Stomach smooth muscle (tissue), 2 donors: Measurements from ENCODE around the gene SLC38A10.

Experiments used
- H3K27ac ChIP-seq: one replicate; pipeline ENCODE4 v1.7.0; 2013; ENCODE audit warnings: mild to moderate bottlenecking, low read length, inconsistent platforms
- H3K27me3 ChIP-seq, 2 donors: one replicate each; pipeline ENCODE4 v1.7.0; 2013; ENCODE audit warnings: low read length in 2 of 2; ENCODE audit not compliant: insufficient read depth in 2 of 2, control insufficient read depth in 1 of 2
- H3K36me3 ChIP-seq, 2 donors: one replicate each; pipeline ENCODE4 v1.7.0; 2013; ENCODE audit warnings: low read length in 2 of 2; ENCODE audit not compliant: control insufficient read depth in 2 of 2, insufficient read depth in 2 of 2
- H3K4me1 ChIP-seq: one replicate; pipeline ENCODE4 v1.7.0; 2013; ENCODE audit warnings: low read length; ENCODE audit not compliant: control insufficient read depth, insufficient read depth
- H3K4me3 ChIP-seq, 2 donors: one replicate each; pipeline ENCODE4 v1.7.0; 2013; ENCODE audit warnings: low read length in 2 of 2
- H3K9ac ChIP-seq, 2 donors: one replicate each; pipeline ENCODE4 v1.7.0; 2013; ENCODE audit warnings: low read length in 2 of 2, mild to moderate bottlenecking in 1 of 2
- H3K9me3 ChIP-seq, 2 donors: one replicate each; pipeline ENCODE4 v1.7.0; 2013; ENCODE audit warnings: low read length in 2 of 2; ENCODE audit not compliant: control insufficient read depth in 2 of 2
- donor health status: healthy.
- donor health status: Pancreatic carcinoma.

Gene SLC38A10

DNA sequence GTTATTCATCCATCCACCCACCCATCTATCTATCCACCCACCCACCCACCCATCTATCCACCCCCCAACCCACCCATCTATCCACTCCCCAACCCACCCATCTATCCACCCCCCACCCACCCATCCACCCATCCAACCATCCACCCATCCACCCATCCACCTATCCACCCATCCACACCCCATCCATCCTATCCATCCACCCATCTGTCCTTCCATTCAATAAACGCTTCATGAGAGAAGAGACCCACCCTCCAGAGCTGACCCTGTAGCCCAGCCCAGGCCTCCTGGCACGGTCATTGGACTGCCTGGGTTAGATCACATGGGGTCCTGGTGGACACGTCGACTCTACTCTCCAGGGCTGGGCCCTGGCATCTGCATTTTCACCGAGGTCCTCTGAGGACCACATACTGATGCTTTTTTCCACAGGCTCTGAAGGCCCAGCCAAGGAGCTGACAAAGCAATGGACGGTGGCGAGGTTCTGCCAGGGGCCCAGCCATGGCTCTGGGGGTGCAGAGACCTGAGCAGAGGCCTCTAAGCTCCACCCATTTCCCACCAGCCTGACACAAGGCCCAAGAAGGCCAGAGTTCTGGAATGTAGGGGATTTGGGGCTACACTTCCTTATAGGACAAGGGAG is 41.3 kb upstream of the SLC38A10 start:
- H3K27ac ChIP-seq: no peak overlapping the region
- H3K4me3 ChIP-seq: no peak overlapping the region
- peaks cover 57% of the 10 kb centered on the region for H3K4me1 ChIP-seq
- no peaks in the 10 kb centered on the region for H3K27me3 ChIP-seq
- peak overlapping the region in 1 of 2 donors; percentile 27 for H3K9ac ChIP-seq
- no peaks in the 10 kb centered on the region for H3K9me3 ChIP-seq
- no peaks in the 10 kb centered on the region for H3K36me3 ChIP-seq

- no peaks in the 10 kb centered on the region for H3K27me3 ChIP-seq
- no peaks in the 10 kb centered on the region for H3K9me3 ChIP-seq
- H3K4me1 ChIP-seq: peaks cover 57% of the 10 kb centered on the region
- no peak overlapping the region for H3K4me3 ChIP-seq
- no peak overlapping the region for H3K9ac ChIP-seq
- no peak overlapping the region for H3K27ac ChIP-seq
- H3K36me3 ChIP-seq: no peaks in the 10 kb centered on the region
These were observed 40.7 kb upstream of the SLC38A10 start for GRCh38 chr17:81335773-81336157.

- Histone ChIP-seq H3K9ac (no peak overlapping the region), H3K27ac (no peak overlapping the region), H3K4me1 (peaks cover 57% of the 10 kb centered on the region)
These were observed 40.1 kb upstream of the SLC38A10 start for GRCh38 chr17:81334987-81335772.

DNA sequence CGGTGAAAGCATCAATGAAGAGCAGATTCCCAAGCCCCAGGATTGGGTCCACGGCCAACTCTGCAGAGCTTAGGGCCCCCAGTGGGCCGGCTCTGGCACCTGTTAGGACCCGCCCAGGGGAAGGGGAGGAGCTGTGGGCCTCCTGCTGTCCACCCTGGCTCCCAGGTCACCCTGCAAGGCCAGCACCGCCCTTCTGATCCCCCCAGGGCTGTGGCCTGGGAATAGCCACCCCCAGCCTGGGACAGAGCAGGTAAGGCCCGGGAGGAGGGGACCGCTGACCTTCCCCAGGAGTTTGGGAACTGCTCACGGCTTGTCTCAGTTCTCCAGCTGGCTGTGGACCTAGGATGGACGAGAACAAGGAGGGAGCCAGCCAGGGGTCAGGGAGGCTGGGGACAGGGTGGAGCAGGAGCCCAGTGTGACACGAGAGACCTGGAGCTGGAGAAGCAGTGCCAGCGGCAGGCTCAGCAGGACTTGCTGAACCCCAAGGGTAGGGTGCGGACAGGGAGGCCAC is 39.3 kb upstream of the SLC38A10 start:
- H3K4me1 ChIP-seq: peaks cover 58% of the 10 kb centered on the region
- H3K9me3 ChIP-seq: no peaks in the 10 kb centered on the region
- no peaks in the 10 kb centered on the region for H3K36me3 ChIP-seq
- no peaks in the 10 kb centered on the region for H3K27me3 ChIP-seq
- no peak overlapping the region for H3K4me3 ChIP-seq
- no peak overlapping the region for H3K27ac ChIP-seq
- no peak overlapping the region for H3K9ac ChIP-seq

More at GRCh38 chr17:81334987-81335772, 40.1 kb upstream of the SLC38A10 start:
- H3K9me3 ChIP-seq: no peaks in the 10 kb centered on the region
- H3K27me3 ChIP-seq: no peaks in the 10 kb centered on the region
- no peaks in the 10 kb centered on the region for H3K36me3 ChIP-seq
- H3K4me3 ChIP-seq: no peak overlapping the region

DNA sequence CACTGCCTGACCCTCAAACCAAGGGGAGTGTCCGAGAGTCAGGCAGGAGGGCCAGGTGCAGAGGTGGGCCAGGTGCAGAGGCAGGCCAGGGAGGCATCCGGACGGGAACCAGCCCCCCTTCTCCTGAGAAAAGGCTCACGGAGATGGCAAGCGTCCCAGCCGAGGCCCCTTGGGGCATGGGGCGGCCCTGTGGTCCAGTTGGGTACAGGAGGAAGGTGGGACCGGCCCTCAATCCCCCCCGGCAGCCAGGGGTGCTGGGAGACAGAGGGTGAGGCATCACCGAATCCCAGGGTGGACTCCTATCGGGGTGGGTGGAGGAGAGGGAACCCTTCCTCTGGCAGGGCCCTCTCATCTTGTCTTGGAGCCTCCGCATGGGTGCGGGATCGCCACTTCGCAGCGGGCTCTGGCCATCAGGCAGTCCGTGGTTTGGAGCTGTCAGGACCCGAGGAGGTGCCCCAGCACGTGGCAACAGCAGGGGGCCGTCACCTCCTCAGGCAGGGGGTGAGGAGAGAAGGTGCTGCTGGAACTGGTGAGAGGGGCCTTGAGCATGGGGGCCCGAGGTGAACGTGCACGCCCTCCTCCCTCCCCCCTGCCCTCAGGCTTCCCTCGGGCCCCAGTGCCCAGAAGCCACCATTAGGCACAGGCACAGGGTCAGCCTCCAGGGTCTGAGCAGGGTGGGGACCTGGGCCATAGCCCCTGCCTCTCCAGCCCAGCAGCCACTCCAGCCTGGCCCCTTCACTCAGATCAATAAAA is 38.7 kb upstream of the SLC38A10 start:
- no peak overlapping the region for H3K9ac ChIP-seq
- no peak overlapping the region for H3K4me3 ChIP-seq
- no peak overlapping the region for H3K27ac ChIP-seq
- peaks cover 58% of the 10 kb centered on the region for H3K4me1 ChIP-seq
- no peaks in the 10 kb centered on the region for H3K9me3 ChIP-seq
- no peaks in the 10 kb centered on the region for H3K27me3 ChIP-seq
- no peaks in the 10 kb centered on the region for H3K36me3 ChIP-seq

- Histone ChIP-seq H3K4me3 (no peak overlapping the region), H3K27ac (no peak overlapping the region), H3K4me1 (peaks cover 59% of the 10 kb centered on the region), H3K36me3 (no peaks in the 10 kb centered on the region), H3K9ac (no peak overlapping the region), H3K27me3 (no peaks in the 10 kb centered on the region), H3K9me3 (no peaks in the 10 kb centered on the region)
These were observed 37.9 kb upstream of the SLC38A10 start for GRCh38 chr17:81332914-81333528.

GRCh38 chr17:81332118-81332834 is 37.2 kb upstream of the SLC38A10 start:
- H3K9me3 ChIP-seq: no peaks in the 10 kb centered on the region
- H3K9ac ChIP-seq: no peak overlapping the region
- no peak overlapping the region for H3K27ac ChIP-seq
- no peaks in the 10 kb centered on the region for H3K27me3 ChIP-seq
- H3K4me1 ChIP-seq: peaks cover 58% of the 10 kb centered on the region
- H3K36me3 ChIP-seq: no peaks in the 10 kb centered on the region
- H3K4me3 ChIP-seq: no peak overlapping the region

DNA sequence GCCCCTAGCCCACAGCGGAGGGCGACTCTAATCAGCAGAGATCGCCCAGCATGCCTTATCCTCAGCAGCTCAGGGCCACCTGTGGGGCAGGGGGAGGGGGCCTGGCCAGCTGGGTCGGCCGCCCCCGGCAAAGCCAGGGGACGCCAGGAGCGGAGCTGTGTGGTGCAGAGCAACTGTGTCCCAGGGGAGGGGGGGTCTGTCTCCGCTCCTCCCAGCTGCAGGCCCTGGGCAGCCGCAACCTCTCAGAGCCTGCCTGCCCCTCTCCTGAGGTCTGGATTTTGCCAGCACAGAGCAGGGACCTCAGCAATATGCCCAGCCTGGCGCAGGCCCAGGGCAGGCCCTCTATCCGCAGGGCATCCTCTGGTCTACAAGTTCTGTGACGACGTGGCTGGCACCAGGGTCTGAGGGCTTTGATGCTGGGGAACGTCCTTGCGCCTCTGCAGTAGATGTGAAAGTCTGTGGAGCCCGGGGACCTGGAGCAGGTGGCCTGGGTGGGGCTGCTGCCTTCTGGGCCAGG is 36.5 kb upstream of the SLC38A10 start:
- Histone ChIP-seq H3K4me1 (peaks cover 51% of the 10 kb centered on the region), H3K4me3 (peak overlapping the region in 1 of 2 donors; percentile 8), H3K36me3 (no peaks in the 10 kb centered on the region), H3K27ac (no peak overlapping the region), H3K9me3 (no peaks in the 10 kb centered on the region), H3K9ac (no peak overlapping the region), H3K27me3 (no peaks in the 10 kb centered on the region)

DNA sequence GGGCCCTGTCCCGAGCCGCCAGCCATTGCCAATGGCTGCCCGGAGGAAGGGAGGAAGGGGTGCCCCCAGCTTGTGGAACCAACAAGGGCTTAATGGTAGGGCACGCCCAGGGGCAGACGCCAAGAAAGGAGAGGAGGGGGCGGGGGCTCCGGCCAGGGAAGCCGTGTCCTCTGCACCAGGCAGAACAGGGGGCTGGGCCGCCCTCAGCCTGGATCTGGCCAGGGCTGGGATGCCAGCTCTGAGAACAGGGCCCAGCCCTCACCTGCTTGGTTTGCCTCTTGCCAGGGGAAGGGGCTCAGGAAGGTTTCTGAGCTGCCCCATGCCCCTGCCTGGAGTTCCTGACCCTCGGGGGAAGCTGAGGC is 35.8 kb upstream of the SLC38A10 start:
- no peaks in the 10 kb centered on the region for H3K9me3 ChIP-seq
- no peak overlapping the region for H3K4me3 ChIP-seq
- H3K27ac ChIP-seq: no peak overlapping the region
- H3K27me3 ChIP-seq: no peaks in the 10 kb centered on the region
- peaks cover 48% of the 10 kb centered on the region for H3K4me1 ChIP-seq
- H3K36me3 ChIP-seq: no peaks in the 10 kb centered on the region
- no peak overlapping the region for H3K9ac ChIP-seq
